ENCODE measurements around the gene PADI2. TPM values are rescaled to one million over a fixed set of nuclear protein-coding genes. Genes with fewer than 3 reads are reported as not detected.
A peak's percentile ranks its signal among the peaks of the same experiment; 100 is the strongest.

The PADI2 gene
- total RNA-seq, 1 donor, result under 0.01 TPM

DNA sequence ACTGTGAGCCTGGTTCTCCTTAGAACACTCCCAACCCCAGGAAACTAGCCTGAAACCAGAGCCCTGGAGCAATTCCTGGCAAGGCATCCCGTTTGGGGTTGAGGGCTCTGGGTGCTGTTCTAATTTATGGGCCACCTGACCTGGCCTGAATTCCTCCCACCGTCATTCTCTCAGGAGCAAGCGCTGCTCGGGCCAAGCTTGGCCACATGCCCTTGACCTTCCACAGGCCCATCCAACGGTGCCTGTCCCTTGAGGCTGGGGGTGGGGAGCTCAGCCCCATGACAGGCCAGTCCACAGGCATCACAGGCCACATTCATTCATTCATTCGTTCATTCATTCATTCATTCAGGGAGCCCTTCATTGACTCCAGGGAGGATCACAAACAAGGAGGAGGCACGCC, 5.3 kb downstream of the PADI2 start:
- TF ChIP-seq, protein P1, sequence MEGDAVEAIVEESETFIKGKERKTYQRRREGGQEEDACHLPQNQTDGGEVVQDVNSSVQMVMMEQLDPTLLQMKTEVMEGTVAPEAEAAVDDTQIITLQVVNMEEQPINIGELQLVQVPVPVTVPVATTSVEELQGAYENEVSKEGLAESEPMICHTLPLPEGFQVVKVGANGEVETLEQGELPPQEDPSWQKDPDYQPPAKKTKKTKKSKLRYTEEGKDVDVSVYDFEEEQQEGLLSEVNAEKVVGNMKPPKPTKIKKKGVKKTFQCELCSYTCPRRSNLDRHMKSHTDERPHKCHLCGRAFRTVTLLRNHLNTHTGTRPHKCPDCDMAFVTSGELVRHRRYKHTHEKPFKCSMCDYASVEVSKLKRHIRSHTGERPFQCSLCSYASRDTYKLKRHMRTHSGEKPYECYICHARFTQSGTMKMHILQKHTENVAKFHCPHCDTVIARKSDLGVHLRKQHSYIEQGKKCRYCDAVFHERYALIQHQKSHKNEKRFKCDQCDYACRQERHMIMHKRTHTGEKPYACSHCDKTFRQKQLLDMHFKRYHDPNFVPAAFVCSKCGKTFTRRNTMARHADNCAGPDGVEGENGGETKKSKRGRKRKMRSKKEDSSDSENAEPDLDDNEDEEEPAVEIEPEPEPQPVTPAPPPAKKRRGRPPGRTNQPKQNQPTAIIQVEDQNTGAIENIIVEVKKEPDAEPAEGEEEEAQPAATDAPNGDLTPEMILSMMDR (IDR thresholded peaks at IDR 0.05; ENCODE audit: extremely low read depth, low read depth, low read length), result no peak
- no peaks in the 10 kb centered on the region for H3K36me3 ChIP-seq (ENCODE audit: insufficient read depth, low read length)
- peaks cover 48% of the 10 kb centered on the region for H3K27me3 ChIP-seq (ENCODE audit: insufficient read depth, low read length)
- no peak overlapping the region for H2AFZ ChIP-seq (ENCODE audit: low read length)
- H3K4me1 ChIP-seq (ENCODE audit: insufficient read depth, low read length), result peaks cover 2% of the 10 kb centered on the region
- H4K20me1 ChIP-seq (ENCODE audit: insufficient read depth, low read length), result no peaks in the 10 kb centered on the region
- H3K9me3 ChIP-seq (ENCODE audit: low read depth, low read length), result no peaks in the 10 kb centered on the region
- DNase-seq (ENCODE audit: insufficient read length, low spot score, missing footprints), result peak; percentile 71
- no peak overlapping the region for H3K27ac ChIP-seq (ENCODE audit: low read depth, low read length)
- no peak overlapping the region for H3K4me2 ChIP-seq (ENCODE audit: insufficient read depth, low read length)
- no peak overlapping the region for H3K4me3 ChIP-seq (ENCODE audit: insufficient read depth, low read length)
- H3K79me2 ChIP-seq (ENCODE audit: insufficient read depth, low read length), result no peaks in the 10 kb centered on the region

DNA sequence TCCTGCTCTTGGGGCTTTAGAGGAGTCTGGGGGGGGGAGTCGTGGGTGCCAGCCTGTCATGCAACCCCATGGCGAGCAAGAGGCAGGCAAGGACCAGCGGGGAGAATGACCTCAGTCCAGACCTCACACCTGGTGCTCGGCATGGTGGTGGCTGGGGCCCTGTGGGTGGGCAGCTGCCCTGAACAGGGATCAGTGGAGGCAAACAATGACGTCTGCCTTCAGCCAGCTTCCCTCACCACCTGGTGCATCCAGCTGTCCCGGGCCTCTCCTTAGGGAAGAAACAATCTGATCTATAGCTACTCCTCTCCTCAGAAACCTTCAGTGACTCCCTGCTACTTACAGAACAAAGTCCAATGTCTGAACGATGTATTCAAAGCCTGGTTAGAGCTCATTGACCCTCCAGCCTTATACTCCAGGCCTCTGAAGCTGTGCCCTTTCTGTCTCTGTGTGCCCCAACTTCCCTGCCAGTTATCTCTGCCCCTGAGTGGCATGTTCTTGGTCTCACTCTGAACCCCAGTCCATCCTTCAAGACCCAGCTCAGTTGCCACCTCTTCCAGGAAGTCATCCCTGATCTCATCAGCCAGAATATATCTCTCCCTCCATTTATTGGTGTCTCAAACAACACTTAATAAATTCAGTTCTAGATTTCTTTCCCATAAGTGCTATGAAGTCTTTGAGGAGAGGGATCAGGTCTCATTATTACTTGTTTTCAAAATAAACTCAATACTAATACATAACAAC, 6.6 kb downstream of the PADI2 start:
- DNase-seq (ENCODE audit: insufficient read length, low spot score, missing footprints), result peak; percentile 4
- no peaks in the 10 kb centered on the region for H3K36me3 ChIP-seq (ENCODE audit: insufficient read depth, low read length)
- no peak overlapping the region for H2AFZ ChIP-seq (ENCODE audit: low read length)
- H3K4me1 ChIP-seq (ENCODE audit: insufficient read depth, low read length), result no peaks in the 10 kb centered on the region
- TF ChIP-seq, protein P1 (IDR thresholded peaks at IDR 0.05; ENCODE audit: extremely low read depth, low read depth, low read length), result no peak
- no peaks in the 10 kb centered on the region for H4K20me1 ChIP-seq (ENCODE audit: insufficient read depth, low read length)
- peaks cover 38% of the 10 kb centered on the region for H3K27me3 ChIP-seq (ENCODE audit: insufficient read depth, low read length)
- no peaks in the 10 kb centered on the region for H3K9me3 ChIP-seq (ENCODE audit: low read depth, low read length)
- H3K4me3 ChIP-seq (ENCODE audit: insufficient read depth, low read length), result no peak overlapping the region
- H3K4me2 ChIP-seq (ENCODE audit: insufficient read depth, low read length), result no peak overlapping the region
- no peak overlapping the region for H3K27ac ChIP-seq (ENCODE audit: low read depth, low read length)
- no peaks in the 10 kb centered on the region for H3K79me2 ChIP-seq (ENCODE audit: insufficient read depth, low read length)

DNA sequence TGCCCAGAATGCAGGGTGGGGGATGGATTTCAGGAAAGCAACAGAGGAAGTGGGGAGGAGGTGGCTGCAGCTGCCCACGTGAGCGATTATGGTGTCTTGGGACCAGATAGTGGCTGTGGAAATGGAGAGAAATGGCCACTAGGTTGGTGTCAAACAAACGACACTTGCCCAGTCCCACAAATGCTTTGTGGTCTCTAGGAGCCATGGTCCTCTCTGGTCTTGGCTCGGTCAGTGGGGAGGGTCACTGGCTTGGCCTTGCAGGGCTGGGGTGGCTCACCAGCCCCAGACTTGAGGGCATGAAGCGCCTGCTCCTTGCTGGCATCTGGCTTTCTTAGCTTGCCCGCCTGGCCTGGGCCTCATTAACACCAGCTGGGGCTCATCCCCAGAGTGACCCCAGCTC, 7.2 kb downstream of the PADI2 start:
- TF ChIP-seq, protein P1 (IDR thresholded peaks at IDR 0.05; ENCODE audit: extremely low read depth, low read depth, low read length), result no peak
- no peak overlapping the region for H3K27ac ChIP-seq (ENCODE audit: low read depth, low read length)
- H4K20me1 ChIP-seq (ENCODE audit: insufficient read depth, low read length), result no peaks in the 10 kb centered on the region
- no peak overlapping the region for H3K4me3 ChIP-seq (ENCODE audit: insufficient read depth, low read length)
- H3K9me3 ChIP-seq (ENCODE audit: low read depth, low read length), result no peaks in the 10 kb centered on the region
- no peak overlapping the region for H2AFZ ChIP-seq (ENCODE audit: low read length)
- no peak overlapping the region for H3K4me2 ChIP-seq (ENCODE audit: insufficient read depth, low read length)
- peak; percentile 67 for DNase-seq (ENCODE audit: insufficient read length, low spot score, missing footprints)
- H3K79me2 ChIP-seq (ENCODE audit: insufficient read depth, low read length), result no peaks in the 10 kb centered on the region
- H3K4me1 ChIP-seq (ENCODE audit: insufficient read depth, low read length), result no peaks in the 10 kb centered on the region
- H3K36me3 ChIP-seq (ENCODE audit: insufficient read depth, low read length), result no peaks in the 10 kb centered on the region
- H3K27me3 ChIP-seq (ENCODE audit: insufficient read depth, low read length), result peaks cover 35% of the 10 kb centered on the region

DNA sequence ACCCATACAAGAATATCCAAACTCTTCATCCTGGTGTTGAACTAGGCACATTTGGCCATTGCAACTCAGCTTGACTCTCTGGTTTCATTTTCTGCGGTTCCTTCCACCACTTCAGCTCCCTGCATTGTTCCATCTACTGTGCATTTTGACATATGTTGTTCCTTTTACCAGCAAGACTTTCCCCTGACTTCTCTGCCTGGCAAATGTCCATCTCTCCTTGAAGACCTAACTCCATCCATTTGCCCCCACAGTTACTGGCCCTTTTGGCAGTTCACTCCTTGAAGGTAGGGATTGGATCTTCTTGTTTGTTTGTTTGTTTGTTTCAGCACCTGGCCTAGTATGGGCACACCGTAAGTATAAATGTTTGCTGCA, 8.7 kb downstream of the PADI2 start:
- no peaks in the 10 kb centered on the region for H3K36me3 ChIP-seq (ENCODE audit: insufficient read depth, low read length)
- H3K27me3 ChIP-seq (ENCODE audit: insufficient read depth, low read length), result peaks cover 27% of the 10 kb centered on the region
- H4K20me1 ChIP-seq (ENCODE audit: insufficient read depth, low read length), result no peaks in the 10 kb centered on the region
- H3K79me2 ChIP-seq (ENCODE audit: insufficient read depth, low read length), result no peaks in the 10 kb centered on the region
- peak; percentile 75 for DNase-seq (ENCODE audit: insufficient read length, low spot score, missing footprints)
- H3K4me2 ChIP-seq (ENCODE audit: insufficient read depth, low read length), result no peak overlapping the region
- H3K4me1 ChIP-seq (ENCODE audit: insufficient read depth, low read length), result no peaks in the 10 kb centered on the region
- TF ChIP-seq, protein P1 (IDR thresholded peaks at IDR 0.05; ENCODE audit: extremely low read depth, low read depth, low read length), result no peak
- no peak overlapping the region for H3K27ac ChIP-seq (ENCODE audit: low read depth, low read length)
- H2AFZ ChIP-seq (ENCODE audit: low read length), result no peak overlapping the region
- no peaks in the 10 kb centered on the region for H3K9me3 ChIP-seq (ENCODE audit: low read depth, low read length)
- no peak overlapping the region for H3K4me3 ChIP-seq (ENCODE audit: insufficient read depth, low read length)

Data from osteoblast (primary cell).